SK-N-SH (cell line): ENCODE results near the gene TAF11L7. TPM values are rescaled to one million over a fixed set of nuclear protein-coding genes. Genes with fewer than 3 reads are reported as not detected.

Experiments
- polyA plus RNA-seq, 3 experiments: library from polyadenylated mRNA; depleted of rRNA; stranded (reverse); fragments of >200 nt; gene quantifications; 2 replicates each; pipeline ENCODE4 v1.2.3, GENCODE V29; 2012
- small RNA-seq, 7 experiments: library from RNA; depleted of rRNA; stranded (forward); fragments of <200 nt; gene quantifications; one replicate each; pipeline ENCODE3, GENCODE V24; 2012

Gene TAF11L7
- polyA plus RNA-seq, 1 of the 3 experiments (the other 2 are of a cell fraction), result not detected

Small RNAs within 50 kb of the gene (small RNA-seq; reads per million reads assigned to genes)
- gene AC233724.3, result 0 reads per million in 7 experiments
- 0 reads per million in 7 experiments for gene AC233724.6
- 0 reads per million in 7 experiments for gene AC233724.7

Other genes starting within 250 kb of the TAF11L7 start
- not detected in 2 replicates for gene TAF11L2, start 87.5 kb downstream of the TAF11L7 start, polyA plus RNA-seq (2012; rRNA removed)
- not detected in 2 replicates for gene TAF11L3, start 67.4 kb downstream of the TAF11L7 start, polyA plus RNA-seq (2012; rRNA removed)
- not detected in 2 replicates for gene TAF11L4, start 64.0 kb downstream of the TAF11L7 start, polyA plus RNA-seq (2012; rRNA removed)
- gene TAF11L5, start 60.5 kb downstream of the TAF11L7 start, polyA plus RNA-seq (2012; rRNA removed), result not detected in 2 replicates
- not detected in 2 replicates for gene TAF11L6, start 57.1 kb downstream of the TAF11L7 start, polyA plus RNA-seq (2012; rRNA removed)
- gene TAF11L8, start 5.2 kb upstream of the TAF11L7 start, polyA plus RNA-seq (2012; rRNA removed), result not detected in 2 replicates
- gene TAF11L9, start 8.6 kb upstream of the TAF11L7 start, polyA plus RNA-seq (2012; rRNA removed), result not detected in 2 replicates
- not detected in 2 replicates for gene TAF11L10, start 12.1 kb upstream of the TAF11L7 start, polyA plus RNA-seq (2012; rRNA removed)
- not detected in 2 replicates for gene TAF11L11, start 18.4 kb upstream of the TAF11L7 start, polyA plus RNA-seq (2012; rRNA removed)
- gene TAF11L12, start 24.6 kb upstream of the TAF11L7 start, polyA plus RNA-seq (2012; rRNA removed), result not detected in 2 replicates
- not detected in 2 replicates for gene TAF11L13, start 46.3 kb upstream of the TAF11L7 start, polyA plus RNA-seq (2012; rRNA removed)
- gene TAF11L14, start 48.7 kb upstream of the TAF11L7 start, polyA plus RNA-seq (2012; rRNA removed), result not detected in 2 replicates